Parathyroid adenoma (tissue), 2 donors: ENCODE results near the gene ZNF775.

ENCODE experiments used
- H2AFZ ChIP-seq: fragments of 300-600 bp; sonication (generic); one replicate; pipeline ENCODE4 v1.7.0; 2017; ENCODE audit warnings: antibody characterized with exemption, mild to moderate bottlenecking
- H3K27ac ChIP-seq: fragments of 300-600 bp; sonication (generic); one replicate; pipeline ENCODE4 v1.7.0; 2017
- H3K27me3 ChIP-seq: fragments of 300-600 bp; sonication (generic); one replicate; pipeline ENCODE4 v1.7.0; 2017; ENCODE audit warnings: low read length; ENCODE audit not compliant: control insufficient read depth, insufficient read depth
- H3K36me3 ChIP-seq: fragments of 300-600 bp; sonication (generic); one replicate; pipeline ENCODE4 v1.7.0; 2017; ENCODE audit warnings: low read length; ENCODE audit not compliant: control insufficient read depth, insufficient read depth
- H3K4me1 ChIP-seq: fragments of 300-600 bp; sonication (generic); one replicate; pipeline ENCODE4 v1.7.0; 2017; ENCODE audit warnings: control low read depth
- H3K4me2 ChIP-seq: fragments of 300-600 bp; sonication (generic); one replicate; pipeline ENCODE4 v1.7.0; 2017; ENCODE audit warnings: low read length
- H3K4me3 ChIP-seq: fragments of 300-600 bp; sonication (generic); one replicate; pipeline ENCODE4 v1.7.0; 2017; ENCODE audit warnings: low read depth, low read length
- H3K79me2 ChIP-seq: fragments of 300-600 bp; sonication (generic); one replicate; pipeline ENCODE4 v1.7.0; 2017; ENCODE audit warnings: control low read depth
- H3K9ac ChIP-seq: fragments of 300-600 bp; sonication (generic); one replicate; pipeline ENCODE4 v1.7.0; 2017; ENCODE audit warnings: mild to moderate bottlenecking
- H3K9me3 ChIP-seq: fragments of 300-600 bp; sonication (generic); one replicate; pipeline ENCODE4 v1.7.0; 2017; ENCODE audit warnings: low read length; ENCODE audit not compliant: control insufficient read depth
- CTCF ChIP-seq: fragments of 300-600 bp; sonication (generic); IDR thresholded peaks from one replicate; pipeline ENCODE4 v1.7.0; 2017; ENCODE audit warnings: antibody characterized with exemption, mild to moderate bottlenecking
- donor health status: primary hyperparathyroidism.

Gene ZNF775

DNA sequence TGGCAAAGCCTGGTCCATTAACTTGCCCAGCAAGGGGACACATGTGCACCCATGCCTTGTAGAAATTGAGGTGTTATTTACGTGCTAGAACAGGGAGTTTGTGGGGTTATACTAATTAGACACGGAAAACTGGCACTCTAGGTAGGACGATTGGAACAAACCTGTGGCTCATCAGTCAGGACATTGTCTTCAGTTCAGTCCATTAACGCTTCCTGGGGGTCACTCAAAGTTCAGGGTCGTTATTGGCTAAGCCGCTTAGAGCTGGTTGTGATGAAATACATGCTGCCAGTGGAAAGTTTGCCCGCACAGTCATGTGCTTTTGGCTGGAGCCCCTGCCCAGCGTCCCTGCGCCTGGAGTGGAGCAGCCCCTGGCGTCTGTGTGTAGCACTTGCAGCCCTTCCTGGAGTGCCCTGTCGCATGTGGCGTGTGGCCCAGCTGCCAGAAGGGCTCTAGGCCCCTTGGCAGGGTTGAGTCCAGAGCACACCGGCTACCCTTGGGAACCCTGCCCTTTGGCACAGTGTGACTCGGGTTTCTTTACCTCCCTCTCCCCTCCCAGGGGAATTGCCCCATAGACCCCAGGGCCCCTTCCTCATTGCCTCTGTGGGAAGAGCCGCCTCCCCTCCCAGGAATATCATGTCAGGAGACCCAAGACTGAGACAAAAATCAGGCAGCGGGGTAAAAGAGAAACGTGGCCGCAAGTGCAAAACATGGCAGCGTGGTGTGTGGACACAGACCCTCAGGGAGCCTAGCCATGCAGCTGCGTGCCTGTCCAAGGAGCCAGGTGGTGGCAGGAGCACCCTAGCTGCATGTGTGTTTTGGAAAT, 9.8 kb downstream of the ZNF775 start:
- H3K4me2 ChIP-seq: no peak overlapping the region
- H3K9ac ChIP-seq: no peak overlapping the region

GRCh38 chr7:150389532-150389816, 10.3 kb downstream of the ZNF775 start:
- no peaks in the 10 kb centered on the region for H3K36me3 ChIP-seq
- H3K27ac ChIP-seq: no peak overlapping the region
- no peak overlapping the region for H3K9ac ChIP-seq
- H3K79me2 ChIP-seq: peaks cover 3% of the 10 kb centered on the region
- no peak for TF ChIP-seq CTCF
- no peaks in the 10 kb centered on the region for H3K4me1 ChIP-seq
- H3K9me3 ChIP-seq: no peaks in the 10 kb centered on the region
- no peak overlapping the region for H3K4me2 ChIP-seq
- no peak overlapping the region for H2AFZ ChIP-seq
- H3K27me3 ChIP-seq: no peaks in the 10 kb centered on the region
- no peak overlapping the region for H3K4me3 ChIP-seq

More for the DNA sequence above, 9.8 kb downstream of the ZNF775 start:
- Histone ChIP-seq H3K9me3 (no peaks in the 10 kb centered on the region), H3K4me1 (no peaks in the 10 kb centered on the region), H3K27ac (no peak overlapping the region), H3K79me2 (peaks cover 3% of the 10 kb centered on the region), H3K27me3 (no peaks in the 10 kb centered on the region), H3K36me3 (no peaks in the 10 kb centered on the region), H3K4me3 (no peak overlapping the region), H2AFZ (no peak overlapping the region)
- TF ChIP-seq CTCF: no peak

DNA sequence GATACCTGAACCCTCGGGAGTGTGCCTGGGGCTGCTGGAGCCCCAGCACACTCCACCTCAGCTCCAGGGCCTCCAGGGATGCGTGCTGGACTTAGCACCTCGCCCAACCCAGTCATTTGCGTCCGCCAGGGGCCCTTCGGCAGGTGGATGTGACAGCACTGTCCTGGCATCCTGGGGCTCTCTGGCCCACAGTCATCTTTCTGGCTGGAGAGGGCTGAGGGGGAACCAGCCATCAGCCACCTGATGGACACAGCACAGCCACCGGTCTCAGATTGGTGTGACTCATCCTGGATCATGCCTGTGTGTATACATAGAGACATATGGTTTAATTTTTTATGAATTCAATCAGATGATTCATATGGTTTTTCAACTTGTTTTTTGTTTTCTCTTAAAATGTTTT, 11.1 kb downstream of the ZNF775 start:
- no peaks in the 10 kb centered on the region for H3K27me3 ChIP-seq
- no peaks in the 10 kb centered on the region for H3K36me3 ChIP-seq
- H3K9ac ChIP-seq: no peak overlapping the region
- H3K79me2 ChIP-seq: peaks cover 3% of the 10 kb centered on the region
- no peak overlapping the region for H3K27ac ChIP-seq
- no peak overlapping the region for H2AFZ ChIP-seq
- TF ChIP-seq CTCF: no peak
- no peak overlapping the region for H3K4me3 ChIP-seq
- no peak overlapping the region for H3K4me2 ChIP-seq
- no peaks in the 10 kb centered on the region for H3K9me3 ChIP-seq
- no peaks in the 10 kb centered on the region for H3K4me1 ChIP-seq

DNA sequence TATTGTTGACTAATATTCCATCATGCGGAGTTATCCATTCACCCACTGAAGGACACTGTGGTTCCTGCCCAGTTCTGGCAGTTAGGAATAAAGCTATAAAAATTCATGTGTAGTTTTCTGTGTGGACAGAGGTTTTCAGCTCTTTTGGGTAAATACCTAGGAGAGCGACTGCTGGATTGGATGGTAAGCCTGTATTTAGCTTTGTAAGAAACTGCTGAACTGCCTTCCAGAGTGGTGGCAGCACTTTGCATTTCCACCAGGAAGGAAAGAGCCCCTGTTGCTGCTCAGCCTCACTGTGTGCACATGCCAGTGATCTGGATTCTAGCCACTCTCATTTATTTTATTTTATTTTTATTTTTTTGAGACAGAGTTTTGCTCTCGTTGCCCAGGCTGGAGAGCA, 14.2 kb downstream of the ZNF775 start:
- Histone ChIP-seq H3K4me1 (no peaks in the 10 kb centered on the region), H3K79me2 (no peaks in the 10 kb centered on the region), H3K4me3 (no peak overlapping the region), H2AFZ (no peak overlapping the region), H3K36me3 (no peaks in the 10 kb centered on the region), H3K9ac (no peak overlapping the region), H3K27me3 (no peaks in the 10 kb centered on the region), H3K4me2 (no peak overlapping the region), H3K9me3 (no peaks in the 10 kb centered on the region), H3K27ac (no peak overlapping the region)
- no peak for TF ChIP-seq CTCF

GRCh38 chr7:150396426-150396825, 17.3 kb downstream of the ZNF775 start:
- H3K36me3 ChIP-seq: no peaks in the 10 kb centered on the region
- H2AFZ ChIP-seq: no peak overlapping the region
- TF ChIP-seq CTCF: no peak
- no peaks in the 10 kb centered on the region for H3K27me3 ChIP-seq
- H3K4me2 ChIP-seq: no peak overlapping the region
- H3K79me2 ChIP-seq: no peaks in the 10 kb centered on the region
- H3K27ac ChIP-seq: no peak overlapping the region
- H3K9me3 ChIP-seq: no peaks in the 10 kb centered on the region
- H3K4me1 ChIP-seq: peaks cover 14% of the 10 kb centered on the region
- no peak overlapping the region for H3K9ac ChIP-seq
- H3K4me3 ChIP-seq: no peak overlapping the region
